Measurements from ENCODE around the gene HSDL1. TPM values are rescaled to one million over a fixed set of nuclear protein-coding genes. Genes with fewer than 3 reads are reported as not detected.

The HSDL1 gene
- total and polyA plus RNA-seq, 2 donors (not counting 3 experiments of a cell fraction or from before 2014, with no cell fraction given): 19.9 to 27.9 TPM

DNA sequence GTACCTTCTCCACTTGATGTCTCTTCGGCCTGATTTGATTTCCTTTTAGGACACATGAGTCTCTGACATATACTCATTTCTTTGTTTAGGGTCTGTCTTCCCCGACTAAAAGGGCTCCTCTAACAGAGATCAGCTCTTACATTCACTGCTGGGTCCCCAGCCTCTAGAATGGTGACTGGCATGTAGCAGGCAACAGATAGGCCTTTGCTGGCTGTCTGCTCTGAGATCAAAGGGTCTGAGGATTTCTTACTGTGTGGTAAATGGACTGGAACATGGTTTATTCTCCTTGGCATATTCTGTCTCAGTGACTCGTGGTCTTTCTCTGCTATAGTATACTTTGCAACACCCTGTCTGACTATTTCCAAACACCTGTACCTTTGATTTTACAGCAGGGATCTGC, 16.8 kb upstream of the HSDL1 start:
- Histone ChIP-seq H3K9me1 (replicated peaks; ENCODE audit: control insufficient read depth, extremely low read depth, insufficient read depth, low read length) (no peaks in the 10 kb centered on the region), H3K79me2 (ENCODE audit: control insufficient read depth, insufficient read depth, low read length) (no peaks in the 10 kb centered on the region), H3K4me2 (ENCODE audit: insufficient read depth, low read length) (no peak overlapping the region), H3K9me3 (replicated peaks; ENCODE audit: control insufficient read depth, insufficient read depth, low read length) (no peaks in the 10 kb centered on the region), H4K20me1 (replicated peaks; ENCODE audit: control insufficient read depth, extremely low read depth, insufficient read depth, low read length) (no peaks in the 10 kb centered on the region), H2AFZ (ENCODE audit: low read depth, low read length) (no peak overlapping the region), H3K36me3 (ENCODE audit: control insufficient read depth in 2 of 2, extremely low read depth in 1 of 2, insufficient read depth in 2 of 2, low read length in 2 of 2) (no peaks in the 10 kb centered on the region), H3K4me3 (replicated peaks in 1 of 3; ENCODE audit: insufficient read depth in 1 of 3, low read depth in 1 of 3, low read length in 3 of 3) (no peak overlapping the region), H3K4me1 (ENCODE audit: control insufficient read depth, extremely low read depth, insufficient read depth, low read length) (no peaks in the 10 kb centered on the region), H3K27me3 (ENCODE audit: control insufficient read depth in 2 of 2, insufficient read depth in 2 of 2, low read length in 2 of 2) (peaks cover 33 to 38% of the 10 kb centered on the region in 2 experiments), H3K9ac (replicated peaks; ENCODE audit: extremely low read depth, insufficient read depth, low read length) (no peak overlapping the region), H3K27ac (ENCODE audit: insufficient read depth, low read depth, low read length) (no peak overlapping the region)
- POLR2A ChIA-PET: no interaction called here
- FAIRE-seq: no peak
- no peak for TF ChIP-seq GATA2 (IDR thresholded peaks at IDR 0.05; ENCODE audit: insufficient read depth, insufficient read length, low read depth, low read length)
- no peak for TF ChIP-seq MYC (IDR thresholded peaks at IDR 0.05; ENCODE audit: low read depth, low read length)
- TF ChIP-seq POLR2AphosphoS5 (IDR thresholded peaks at IDR 0.05; ENCODE audit: insufficient read depth, low read depth, low read length): no peak
- TF ChIP-seq POLR2A (IDR thresholded peaks at IDR 0.05; ENCODE audit: low read depth, low read length): no peak
- TF ChIP-seq, protein P1, sequence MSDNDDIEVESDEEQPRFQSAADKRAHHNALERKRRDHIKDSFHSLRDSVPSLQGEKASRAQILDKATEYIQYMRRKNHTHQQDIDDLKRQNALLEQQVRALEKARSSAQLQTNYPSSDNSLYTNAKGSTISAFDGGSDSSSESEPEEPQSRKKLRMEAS (IDR thresholded peaks at IDR 0.05; ENCODE audit: insufficient read depth, insufficient read length): no peak
- no peak for TF ChIP-seq JUN (IDR thresholded peaks at IDR 0.05; ENCODE audit: borderline replicate concordance, insufficient read depth, insufficient read length, low read depth)
- TF ChIP-seq, protein P2, sequence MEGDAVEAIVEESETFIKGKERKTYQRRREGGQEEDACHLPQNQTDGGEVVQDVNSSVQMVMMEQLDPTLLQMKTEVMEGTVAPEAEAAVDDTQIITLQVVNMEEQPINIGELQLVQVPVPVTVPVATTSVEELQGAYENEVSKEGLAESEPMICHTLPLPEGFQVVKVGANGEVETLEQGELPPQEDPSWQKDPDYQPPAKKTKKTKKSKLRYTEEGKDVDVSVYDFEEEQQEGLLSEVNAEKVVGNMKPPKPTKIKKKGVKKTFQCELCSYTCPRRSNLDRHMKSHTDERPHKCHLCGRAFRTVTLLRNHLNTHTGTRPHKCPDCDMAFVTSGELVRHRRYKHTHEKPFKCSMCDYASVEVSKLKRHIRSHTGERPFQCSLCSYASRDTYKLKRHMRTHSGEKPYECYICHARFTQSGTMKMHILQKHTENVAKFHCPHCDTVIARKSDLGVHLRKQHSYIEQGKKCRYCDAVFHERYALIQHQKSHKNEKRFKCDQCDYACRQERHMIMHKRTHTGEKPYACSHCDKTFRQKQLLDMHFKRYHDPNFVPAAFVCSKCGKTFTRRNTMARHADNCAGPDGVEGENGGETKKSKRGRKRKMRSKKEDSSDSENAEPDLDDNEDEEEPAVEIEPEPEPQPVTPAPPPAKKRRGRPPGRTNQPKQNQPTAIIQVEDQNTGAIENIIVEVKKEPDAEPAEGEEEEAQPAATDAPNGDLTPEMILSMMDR (IDR thresholded peaks at IDR 0.05; ENCODE audit: extremely low read depth in 1 of 2, insufficient read depth in 1 of 2, low read depth in 1 of 2, low read length in 2 of 2): no peak
- no peak for TF ChIP-seq FOS (IDR thresholded peaks at IDR 0.05; ENCODE audit: borderline replicate concordance, insufficient read depth, low read length)
- TF ChIP-seq EZH2 (IDR thresholded peaks at IDR 0.05; ENCODE audit: borderline replicate concordance, low read depth, low read length, severe bottlenecking): no peak
- dilution Hi-C loops (cut with MboI; ENCODE audit: extremely low pct_ligation_motif_present, low sequenced_read_pairs): no loop called here
- intact Hi-C loops (cut with micrococcal nuclease): no loop called here
- BruUV-seq (replicated peaks): no TSS peak
- CTCF ChIA-PET: interaction anchor here (1.6 to 1.7 kb wide), 2 partner anchors 11 to 25 kb away, joined by 4 to 5 read pairs; partner anchors contain the start of gene TAF1C
- no peak for DNase-seq (ENCODE audit: low read depth, low spot score)
